ENCODE measurements around the gene GALNT13.

GALNT13 gene

DNA sequence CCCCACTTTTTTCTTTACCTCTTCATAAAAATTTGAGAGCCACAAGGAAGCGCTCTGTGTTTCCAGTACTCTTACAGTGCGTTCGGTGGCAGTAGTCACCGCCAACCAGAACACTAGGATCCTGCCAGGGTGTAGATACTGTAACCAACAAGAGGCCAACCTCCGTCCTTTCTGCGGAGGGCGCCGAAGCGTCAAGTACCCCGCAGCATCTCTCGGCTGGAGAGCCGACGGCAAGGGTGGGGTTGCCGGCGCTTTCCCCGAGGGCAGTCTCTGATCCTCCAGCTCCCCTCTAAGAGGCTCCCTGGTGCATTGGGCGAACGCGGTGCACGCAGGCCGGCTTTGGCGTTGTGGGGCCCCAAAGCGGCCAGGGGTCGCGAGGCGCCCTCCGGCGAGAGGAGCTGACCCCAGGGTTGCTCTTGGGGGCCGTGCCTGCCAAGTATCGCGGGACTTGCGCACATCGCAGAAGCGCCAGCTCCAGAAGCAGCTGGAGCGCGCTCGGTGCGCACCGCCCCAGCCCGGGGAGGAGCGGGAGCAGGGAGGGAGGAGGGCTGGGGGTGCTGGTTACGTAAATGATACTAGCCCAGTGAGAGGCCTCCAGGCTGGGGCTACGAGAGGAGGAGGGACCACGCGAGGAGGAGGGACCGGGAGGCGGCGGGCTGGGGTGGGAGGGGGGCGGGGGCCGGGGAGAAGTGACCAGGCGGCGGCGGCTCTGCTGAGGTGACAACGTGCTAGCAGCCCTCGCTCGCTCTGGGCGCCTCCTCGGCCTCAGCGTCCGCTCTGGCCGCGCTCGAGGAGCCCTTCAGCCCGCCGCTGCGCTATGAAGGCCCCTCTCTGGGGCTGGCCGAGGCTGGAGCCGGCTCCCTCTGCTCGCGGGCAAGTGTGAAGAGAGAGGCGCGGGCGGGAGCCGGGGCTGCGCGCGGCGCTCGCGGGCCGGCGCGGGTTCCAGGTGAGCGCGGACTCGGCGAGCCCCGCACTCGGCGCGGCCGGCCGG, at the start of gene GALNT13:
GALNT13 (plus strand) TSS at position 692 of the 991 bp plus-strand sequence.
- no peak for DNase-seq (ENCODE audit: low spot score)

DNA sequence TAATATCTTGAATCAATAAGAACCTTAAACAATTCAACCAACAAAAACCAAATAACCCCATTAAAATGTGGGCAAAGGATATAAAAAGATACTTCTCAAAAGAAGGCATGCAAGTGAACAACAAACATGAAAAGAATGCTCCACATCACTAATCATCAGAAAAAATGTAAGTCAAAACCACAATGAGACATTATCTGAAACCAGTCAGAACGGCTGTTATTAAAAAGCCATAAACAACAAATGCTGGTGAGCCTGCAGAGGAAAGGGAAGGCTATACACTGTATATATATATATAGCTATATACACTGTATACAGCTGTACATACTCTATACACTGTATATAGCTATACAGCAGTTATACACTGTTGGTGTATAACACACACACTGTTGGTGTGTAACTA, 47.8 kb upstream of the GALNT13 start:
- DNase-seq (ENCODE audit: low spot score): no peak

DNA sequence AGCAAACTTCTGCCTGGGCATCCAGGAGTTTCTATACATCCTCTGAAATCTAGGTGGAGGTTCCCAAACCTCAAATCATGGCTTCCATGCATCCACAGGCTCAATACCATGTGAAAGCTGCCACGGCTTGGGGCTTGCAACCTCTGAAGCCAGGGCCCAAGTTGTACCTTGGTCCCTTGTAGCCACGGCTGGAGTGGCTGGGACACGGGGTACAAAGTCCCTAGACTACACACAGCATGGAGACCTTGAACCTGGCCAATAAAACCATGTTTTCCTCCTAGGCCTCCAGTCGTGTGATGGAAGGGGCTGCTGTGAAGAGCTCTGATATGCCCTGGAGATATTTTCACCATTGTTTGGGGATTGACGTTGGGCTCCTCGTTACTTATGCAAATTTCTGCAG, 43.4 kb upstream of the GALNT13 start:
- no peak for DNase-seq (ENCODE audit: low spot score)

DNA sequence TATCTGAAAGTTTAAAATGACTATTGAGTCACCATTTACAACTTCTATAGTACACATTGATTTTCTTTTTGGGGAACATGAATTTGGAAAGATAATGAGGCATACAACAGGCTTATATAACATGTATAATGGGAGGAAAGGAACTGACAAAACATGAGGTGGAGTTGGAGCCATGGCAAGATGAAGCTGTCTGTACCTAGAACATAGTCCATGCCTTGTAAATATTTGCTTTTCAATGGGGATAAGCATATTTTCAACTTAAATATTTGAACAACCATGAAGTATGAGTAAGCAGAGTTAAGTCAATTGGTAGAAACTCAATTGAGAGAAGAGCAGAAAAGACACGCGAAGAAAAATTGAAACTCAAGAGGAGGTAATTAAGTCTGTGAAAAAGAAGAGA, 37.1 kb upstream of the GALNT13 start:
- DNase-seq (ENCODE audit: low spot score): no peak

DNA sequence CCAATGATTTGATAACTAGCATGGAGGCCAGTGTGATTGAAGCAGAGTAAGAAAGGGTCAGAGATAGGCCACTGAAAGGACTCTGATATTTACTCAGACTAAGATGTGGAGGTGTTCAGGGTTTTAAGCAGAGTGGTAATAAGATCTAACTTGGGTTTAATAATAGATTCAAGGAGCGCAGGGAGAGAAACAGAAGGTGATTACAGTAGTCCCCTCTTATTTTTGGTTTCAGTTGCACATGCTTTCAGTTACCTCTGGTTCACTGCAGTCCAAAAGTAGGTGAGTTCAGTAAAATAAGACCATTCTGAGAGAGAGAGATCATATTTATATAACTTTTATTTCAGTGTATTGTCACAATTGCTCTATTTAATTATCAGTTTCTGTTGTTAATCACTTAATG, 13.5 kb upstream of the GALNT13 start:
- no peak for DNase-seq (ENCODE audit: low spot score)

DNA sequence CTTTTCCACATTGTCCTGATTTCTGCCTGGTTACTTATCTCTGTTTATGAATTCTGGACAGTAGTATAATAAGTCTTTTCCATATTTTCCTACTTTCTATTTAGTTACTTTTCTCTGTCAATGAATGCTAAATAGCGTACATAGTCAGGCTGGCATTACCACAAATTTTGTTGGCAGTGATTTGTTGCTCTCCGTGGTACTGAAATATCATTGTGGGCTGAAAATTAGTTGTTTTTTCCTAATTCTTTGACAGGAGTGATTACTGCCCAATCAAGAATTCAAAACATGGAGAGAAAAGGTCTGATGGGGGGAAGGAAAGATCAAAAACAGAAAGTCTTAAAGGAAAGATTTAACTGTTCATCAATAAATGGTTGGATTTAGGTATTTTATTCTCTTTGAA, 7.7 kb upstream of the GALNT13 start:
- no peak for DNase-seq (ENCODE audit: low spot score)

DNA sequence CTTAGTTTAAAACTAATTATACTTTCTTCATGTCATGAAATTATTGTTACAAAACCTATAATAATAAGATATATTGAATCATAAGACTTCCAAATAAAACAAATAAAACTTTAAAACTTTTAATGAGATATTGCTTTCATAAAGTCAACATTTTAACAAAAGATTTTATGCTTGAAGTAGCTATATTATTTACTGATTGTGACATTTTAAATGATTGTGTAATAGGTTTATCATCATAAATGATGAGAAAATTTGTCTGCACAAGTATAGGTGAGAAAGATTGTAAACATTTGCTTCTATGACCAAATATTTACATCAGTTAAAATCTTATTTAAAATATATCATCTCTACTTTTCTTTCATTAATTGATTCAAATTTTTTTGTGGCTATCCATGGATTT, 5.1 kb upstream of the GALNT13 start:
- DNase-seq (ENCODE audit: low spot score): no peak

DNA sequence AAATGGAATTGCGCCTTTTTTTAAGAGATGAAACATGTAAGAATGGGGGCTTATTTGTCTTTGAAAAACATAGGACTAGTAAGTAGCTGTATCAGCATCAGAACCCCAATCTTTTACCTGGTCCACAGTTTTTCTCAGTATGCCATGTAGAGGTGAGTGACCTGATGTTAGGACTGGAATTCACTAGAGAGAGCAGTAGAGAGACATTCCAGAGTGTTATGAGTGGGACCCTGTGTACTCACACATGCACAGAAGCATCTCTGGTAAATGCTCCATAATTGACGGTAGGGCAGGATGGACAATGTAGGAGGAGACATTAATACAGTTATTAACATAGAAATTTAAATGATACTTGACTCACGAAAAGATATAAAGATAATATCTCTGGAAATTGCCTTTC, 1.4 kb upstream of the GALNT13 start:
- no peak for DNase-seq (ENCODE audit: low spot score)

DNA sequence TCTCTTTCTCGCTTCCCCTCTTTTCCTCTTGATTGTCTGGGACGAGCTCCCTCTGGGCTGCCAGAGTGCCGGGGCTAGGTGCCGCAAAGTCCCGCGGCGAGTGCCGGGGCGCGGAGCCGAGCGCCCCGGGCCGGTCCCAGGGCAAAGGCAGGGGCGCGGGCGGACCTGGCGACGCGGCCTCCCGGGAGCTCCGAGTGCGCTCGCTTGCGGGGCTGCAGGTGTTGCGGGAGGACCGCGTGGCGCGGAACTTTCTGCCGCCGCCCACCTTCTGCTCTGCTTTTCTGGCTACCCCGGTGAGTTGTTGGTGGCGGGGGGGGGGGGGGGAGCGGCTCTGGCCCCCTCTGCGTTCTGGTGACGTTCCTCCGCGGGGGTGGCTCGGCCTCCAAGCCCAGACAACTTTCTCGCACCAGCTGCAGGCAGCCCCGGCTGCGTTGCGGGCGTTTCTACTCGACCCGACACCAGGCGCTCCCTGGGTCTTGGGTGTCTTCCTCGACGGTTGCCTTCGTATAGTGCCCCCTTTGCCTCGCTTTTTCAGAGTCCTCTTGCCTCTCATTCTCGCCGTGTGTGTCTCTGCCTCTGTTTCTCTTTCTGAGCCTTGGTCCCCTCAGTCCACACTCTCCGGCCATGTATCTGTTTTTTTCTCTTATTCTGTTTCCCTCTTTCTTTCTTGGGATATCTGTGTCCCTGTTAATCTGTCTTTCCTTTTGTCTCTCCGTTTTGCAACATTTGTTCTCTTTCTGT, 759 bp downstream of the GALNT13 start:
- no peak for DNase-seq (ENCODE audit: low spot score)

DNA sequence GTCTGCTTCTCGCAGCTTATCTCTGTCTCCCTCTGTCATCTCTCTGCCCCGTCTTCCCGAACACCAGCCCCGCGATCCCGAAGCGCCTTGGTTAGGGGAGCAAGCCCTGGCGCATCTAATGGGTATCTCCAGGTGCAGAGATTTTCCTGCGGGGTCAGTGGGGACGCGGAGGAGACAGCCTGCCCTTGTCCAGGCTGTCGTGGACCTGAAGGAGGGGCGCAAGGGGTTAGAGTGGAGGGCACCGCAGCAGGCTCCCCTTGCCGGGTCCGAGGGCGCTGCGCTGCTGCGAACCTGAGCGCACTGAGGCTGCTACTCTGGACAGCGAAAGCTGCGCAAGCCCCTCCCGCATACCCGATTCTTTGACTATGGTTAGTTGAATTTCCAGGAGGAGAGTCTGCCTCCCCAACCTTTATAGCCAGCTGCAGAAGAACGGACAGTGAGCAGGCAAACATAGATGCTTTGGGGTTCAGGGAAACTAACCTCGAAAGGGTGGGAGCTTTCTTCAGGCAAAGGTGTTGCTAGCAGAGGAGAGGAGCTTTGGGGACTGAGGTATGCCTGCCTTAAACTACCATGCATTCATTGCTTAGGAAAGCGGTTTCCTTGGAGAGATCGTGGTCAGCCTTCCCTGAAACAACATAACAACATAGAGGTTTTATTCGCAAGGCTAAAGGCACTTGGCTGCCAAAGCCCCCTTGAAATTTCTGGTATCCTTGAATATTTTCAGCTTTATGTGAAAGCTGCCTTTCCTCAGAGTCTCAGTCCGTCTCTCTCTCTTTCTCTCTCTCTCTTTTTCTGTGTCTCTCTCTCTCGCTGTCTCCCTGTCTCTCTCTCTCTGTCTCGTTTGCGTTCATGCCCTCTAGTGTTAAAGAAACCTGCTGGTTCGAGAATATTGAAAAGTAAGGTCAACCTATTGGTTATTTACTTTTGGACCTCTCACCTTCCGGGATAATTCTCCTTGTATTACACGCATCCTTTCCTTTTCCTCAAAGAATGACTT, 1.6 kb downstream of the GALNT13 start:
- DNase-seq (ENCODE audit: low spot score): no peak

DNA sequence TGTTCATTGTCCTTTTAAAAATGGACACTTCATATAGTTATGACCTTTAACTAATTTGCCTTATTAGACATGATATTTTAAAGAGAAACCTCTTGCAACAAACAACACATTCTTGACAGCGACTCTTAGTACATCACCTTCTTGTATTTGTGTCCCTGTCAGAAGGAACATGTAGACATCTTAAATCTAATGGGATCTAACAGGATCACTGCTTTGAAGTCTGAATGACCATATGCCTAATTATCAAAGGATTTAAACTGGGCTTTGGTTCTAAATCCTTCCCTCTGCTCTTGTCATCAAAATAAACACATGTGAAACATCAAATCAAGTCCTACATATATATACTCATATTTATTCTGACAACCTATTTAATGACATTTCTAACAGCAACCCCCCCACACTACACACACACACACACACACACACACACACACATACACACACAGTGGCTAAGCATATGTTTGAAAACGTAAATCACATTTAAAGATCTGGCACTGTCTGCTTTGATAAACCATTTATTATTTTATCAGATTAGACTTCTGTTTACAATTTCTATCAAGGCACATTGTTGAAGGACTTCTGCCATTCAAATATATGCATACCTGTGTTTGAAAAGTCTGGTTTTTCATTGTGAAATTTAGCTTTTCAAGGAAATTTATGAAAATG, 4.2 kb downstream of the GALNT13 start:
- no peak for DNase-seq (ENCODE audit: low spot score)

DNA sequence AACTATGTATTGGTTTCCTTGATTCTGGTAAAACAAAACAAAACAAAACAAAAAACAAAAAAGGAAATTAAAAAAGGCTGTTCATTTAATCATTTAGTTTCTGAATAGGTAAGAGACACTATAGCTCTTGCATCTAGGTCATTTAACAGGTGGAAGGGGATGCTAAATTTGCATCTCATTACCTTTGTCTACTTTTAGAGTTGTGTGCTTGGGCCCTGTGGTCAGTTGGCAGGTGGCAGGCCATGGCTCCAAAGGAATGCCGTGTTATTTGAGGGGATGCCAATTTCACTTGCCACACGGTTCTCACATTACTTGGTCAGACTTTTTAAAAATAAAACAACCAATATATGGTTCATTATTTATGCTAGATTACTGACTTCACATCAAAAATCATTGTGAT, 9.2 kb downstream of the GALNT13 start:
- DNase-seq (ENCODE audit: low spot score): no peak

DNA sequence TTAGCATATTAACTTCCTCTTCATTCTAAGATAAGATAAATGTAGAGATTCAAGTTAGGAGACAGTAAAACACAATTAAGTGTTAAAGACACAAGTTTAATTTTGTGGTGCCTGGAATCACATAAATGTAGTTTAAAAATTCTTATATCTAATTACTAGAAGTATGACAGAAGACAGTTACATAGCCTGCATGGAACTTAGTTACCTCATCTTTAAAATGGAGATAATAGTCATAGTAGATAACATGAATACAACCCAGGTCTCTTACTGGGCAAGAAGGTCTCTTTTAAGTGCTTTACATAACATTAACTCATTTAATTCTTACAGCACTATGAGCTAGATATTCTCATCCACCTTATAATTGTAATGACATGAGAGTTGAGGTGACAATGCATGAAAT, 15.1 kb downstream of the GALNT13 start:
- DNase-seq (ENCODE audit: low spot score): no peak

DNA sequence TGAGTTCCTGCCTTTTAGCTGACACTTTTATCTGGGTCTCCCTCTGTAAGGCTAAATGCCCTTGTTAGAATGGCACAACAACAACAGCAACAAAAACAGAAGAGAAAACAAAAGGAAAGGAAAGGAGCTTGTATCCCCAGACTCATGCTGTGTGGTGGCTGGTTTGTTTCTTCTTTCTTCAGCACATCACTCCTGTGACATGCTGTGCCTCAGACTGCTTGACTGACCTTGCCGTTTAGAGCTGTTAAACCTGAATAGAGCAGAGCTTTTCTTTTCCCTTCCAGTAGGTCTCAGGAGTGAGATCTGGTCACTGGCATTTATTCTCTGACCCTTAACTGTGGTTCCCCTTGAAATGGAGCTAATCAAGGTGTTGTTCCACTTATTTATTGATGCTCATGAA, 18.9 kb downstream of the GALNT13 start:
- no peak for DNase-seq (ENCODE audit: low spot score)

DNA sequence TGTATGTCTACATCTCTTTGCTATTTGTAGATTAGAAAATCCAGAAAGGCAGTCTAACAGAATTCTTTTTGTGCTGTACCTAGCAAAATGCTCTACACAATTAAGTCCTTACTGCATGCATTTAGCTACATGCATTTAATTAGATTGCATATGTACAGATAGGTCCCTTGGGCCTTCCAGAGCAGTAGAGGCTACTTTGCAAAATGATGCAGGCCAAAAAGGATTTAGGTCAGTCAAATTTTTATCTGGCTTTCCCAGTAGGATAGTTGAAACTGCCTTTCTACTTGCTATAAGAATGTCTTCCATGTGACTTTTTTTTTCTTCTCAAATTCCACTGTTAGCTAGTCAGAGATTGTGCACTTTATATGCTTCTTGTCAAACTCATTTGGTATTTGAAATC, 19.3 kb downstream of the GALNT13 start:
- no peak for DNase-seq (ENCODE audit: low spot score)

DNA sequence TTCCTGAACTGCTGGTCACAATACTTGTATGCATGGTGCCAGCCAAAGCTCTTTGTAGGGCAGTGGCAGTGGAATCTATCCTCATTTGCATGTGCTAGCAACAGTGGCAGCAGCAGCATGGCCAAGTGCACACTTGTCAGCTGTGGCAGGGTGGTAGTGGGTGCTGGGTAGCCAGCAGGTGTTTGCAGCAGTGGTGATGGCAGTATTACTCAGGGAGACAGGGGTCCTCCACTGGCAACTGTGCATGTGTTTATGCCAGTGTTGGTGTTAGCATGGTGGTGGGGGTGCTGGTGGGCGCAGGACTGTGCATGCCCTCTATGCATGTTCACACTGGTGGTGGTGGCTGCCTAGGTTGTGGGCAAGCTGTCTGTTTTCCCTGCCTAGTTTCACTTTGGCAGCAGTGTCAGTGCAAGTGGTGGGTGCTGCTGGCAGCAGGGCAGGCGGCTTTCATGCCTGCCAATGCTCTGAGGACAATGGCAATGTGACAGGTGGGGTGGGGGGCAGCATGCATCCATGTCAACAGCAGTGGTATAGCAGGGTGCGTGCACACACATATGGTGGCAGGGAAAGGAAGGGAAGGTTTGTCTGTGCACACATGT, 41.2 kb downstream of the GALNT13 start:
- no peak for DNase-seq (ENCODE audit: low spot score)

DNA sequence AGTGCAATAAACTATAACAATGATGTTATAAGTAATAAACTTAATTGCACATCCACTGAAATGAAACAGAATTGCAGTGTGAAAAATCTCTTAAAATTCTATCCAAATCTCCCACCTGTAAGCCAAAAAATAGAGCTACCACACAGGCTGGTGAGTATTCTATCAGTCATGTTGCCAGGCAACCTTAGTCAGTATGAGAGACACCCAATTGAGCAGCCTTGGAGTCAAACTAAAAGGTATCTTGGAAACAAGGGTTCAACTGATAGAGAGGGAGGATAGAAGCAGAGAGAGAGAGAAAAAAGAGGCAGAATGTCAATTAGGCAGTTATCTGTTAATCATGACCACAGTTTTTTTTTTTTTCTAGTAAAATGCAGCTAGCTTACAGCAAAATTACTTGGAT, 45.8 kb downstream of the GALNT13 start:
- no peak for DNase-seq (ENCODE audit: low spot score)

DNA sequence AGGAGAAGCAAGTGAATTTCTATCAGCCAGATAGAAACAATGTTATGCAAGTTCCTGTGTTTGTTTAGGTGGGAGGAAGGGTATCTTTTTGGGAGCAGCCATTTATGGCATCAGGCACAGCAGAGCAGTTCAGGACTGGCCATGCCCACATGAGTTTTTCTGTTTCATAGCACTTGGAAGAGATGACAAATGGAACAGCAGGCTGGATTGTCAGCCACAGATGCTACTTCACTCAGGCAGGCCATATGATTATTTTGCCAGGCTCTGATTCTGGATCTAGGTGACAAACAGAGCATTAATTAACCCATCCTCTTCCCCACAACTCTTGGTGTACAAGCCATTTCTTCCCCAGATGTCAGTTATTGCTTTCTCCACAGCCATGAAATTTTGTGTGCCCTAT, 63.8 kb downstream of the GALNT13 start:
- no peak for DNase-seq (ENCODE audit: low spot score)

DNA sequence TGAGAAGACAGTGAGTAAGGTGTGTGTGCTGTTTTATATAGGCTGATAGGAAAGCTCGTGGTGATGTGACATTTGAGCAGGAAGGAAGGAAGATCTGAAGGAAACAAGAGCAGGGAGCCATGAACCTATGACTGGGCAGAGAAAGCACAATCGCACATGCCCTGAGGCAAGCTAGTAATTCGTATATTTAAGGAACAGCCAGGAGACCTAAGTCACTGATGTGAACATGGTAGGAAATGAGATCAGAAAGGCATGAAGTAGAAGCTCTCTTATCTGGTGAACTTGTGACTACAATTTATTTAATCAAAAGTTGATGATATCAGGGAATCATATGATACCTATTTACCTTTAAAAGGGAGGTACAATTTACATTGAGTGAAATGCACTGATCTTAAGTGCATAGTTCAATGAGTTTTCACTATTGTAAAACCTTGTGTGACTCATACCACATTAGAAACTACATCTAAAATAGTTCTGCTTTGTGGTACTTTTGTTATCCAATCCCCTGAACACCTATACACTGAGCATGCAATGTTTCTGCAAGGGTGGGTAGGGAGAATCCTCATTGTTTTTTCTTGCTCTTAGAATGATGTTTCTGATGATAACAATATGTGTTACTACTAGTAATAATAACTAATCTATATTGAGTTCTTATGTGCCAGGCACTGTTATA, 67.5 kb downstream of the GALNT13 start:
- DNase-seq (ENCODE audit: low spot score): no peak

DNA sequence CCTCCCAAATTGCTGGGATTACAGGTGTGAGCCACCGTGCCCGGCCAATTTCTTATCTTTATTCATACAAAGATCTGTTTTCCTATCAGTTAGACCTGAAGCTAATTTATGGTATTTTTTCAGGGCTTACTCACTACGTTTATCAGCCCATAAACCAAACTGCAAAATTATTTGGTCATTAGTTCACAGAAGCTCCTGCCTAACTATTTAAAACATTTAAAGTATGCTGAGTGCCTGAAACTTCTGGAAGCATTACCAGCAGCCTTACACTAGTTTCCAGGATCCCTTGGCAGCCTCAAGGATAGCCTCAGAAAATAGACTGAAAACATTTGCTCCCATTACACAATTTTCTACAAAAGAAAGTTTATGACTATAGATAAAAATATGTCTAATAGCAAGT, 68.8 kb downstream of the GALNT13 start:
- no peak for DNase-seq (ENCODE audit: low spot score)

DNA sequence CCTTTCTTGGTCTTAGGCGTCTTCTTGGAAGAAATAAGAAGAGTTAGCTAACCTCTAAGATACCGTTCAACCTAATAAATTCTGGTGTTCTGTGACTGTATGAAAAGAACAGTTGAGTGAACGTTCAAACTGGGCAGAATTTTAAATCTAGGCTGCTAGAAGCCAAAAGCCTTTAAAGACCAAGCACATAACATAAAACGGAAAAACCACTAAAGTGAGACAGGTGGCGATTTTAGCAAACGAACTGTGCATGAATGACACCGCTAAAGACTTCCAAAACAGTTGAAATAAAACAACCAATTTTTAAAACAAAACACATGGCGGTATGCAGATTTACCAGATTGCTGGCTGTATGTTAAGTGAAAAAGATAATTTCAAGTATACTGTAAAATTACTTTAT, 73.1 kb downstream of the GALNT13 start:
- DNase-seq (ENCODE audit: low spot score): no peak
